GM23338 (cell line): ENCODE results near the gene TMEM74B. TPM values are rescaled to one million over a fixed set of nuclear protein-coding genes. Genes with fewer than 3 reads are reported as not detected.

ENCODE experiments used
- ATAC-seq: fragments of 200-7000 bp; cut with Tn5 transposase; 3 replicates; pipeline ENCODE4 v1.9.1; 2020
- DNase-seq: peaks from one replicate; pipeline ENCODE4 v3.0.0-alpha.2; 2015; ENCODE audit warnings: low spot score
- H2AFZ ChIP-seq: fragments of 200-600 bp; sonication (generic); 2 replicates; pipeline ENCODE4 v1.8.0; 2016; ENCODE audit warnings: antibody characterized with exemption, mild to moderate bottlenecking, moderate library complexity
- H3F3A ChIP-seq: fragments of 200-600 bp; sonication (generic); replicated peaks from 2 replicates; pipeline ENCODE4 v1.8.0; 2017; ENCODE audit warnings: antibody characterized with exemption, mixed run types, low read depth
- H3K27ac ChIP-seq: fragments of 200-600 bp; sonication (generic); 2 replicates; pipeline ENCODE4 v1.6.1; 2016; ENCODE audit warnings: low read depth
- H3K27me3 ChIP-seq: fragments of 200-600 bp; sonication (generic); 2 replicates; pipeline ENCODE4 v1.8.0; 2016; ENCODE audit warnings: mild to moderate bottlenecking, mixed run types, moderate library complexity; ENCODE audit not compliant: insufficient read depth
- H3K36me3 ChIP-seq: fragments of 200-600 bp; sonication (generic); 2 replicates; pipeline ENCODE4 v1.8.0; 2016; ENCODE audit warnings: mild to moderate bottlenecking; ENCODE audit not compliant: insufficient read depth
- H3K4me1 ChIP-seq: fragments of 200-600 bp; sonication (generic); 2 replicates; pipeline ENCODE4 v1.8.0; 2016; ENCODE audit warnings: mild to moderate bottlenecking, moderate library complexity; ENCODE audit not compliant: insufficient read depth
- H3K4me2 ChIP-seq: fragments of 200-600 bp; sonication (generic); 2 replicates; pipeline ENCODE4 v1.7.1; 2017; ENCODE audit warnings: mixed run types
- H3K4me3 ChIP-seq: fragments of 200-600 bp; sonication (generic); 2 replicates; pipeline ENCODE4 v1.6.1; 2016; ENCODE audit warnings: mixed run types
- H3K79me2 ChIP-seq: fragments of 200-600 bp; sonication (generic); replicated peaks from 2 replicates; pipeline ENCODE4 v1.8.0; 2017; ENCODE audit warnings: mild to moderate bottlenecking; ENCODE audit not compliant: insufficient read depth
- H3K9me2 ChIP-seq: fragments of 200-600 bp; sonication (generic); 2 replicates; pipeline ENCODE4 v1.8.0; 2017; ENCODE audit not compliant: insufficient read depth
- H4K20me1 ChIP-seq: fragments of 200-600 bp; sonication (generic); replicated peaks from 2 replicates; pipeline ENCODE4 v1.8.0; 2017; ENCODE audit warnings: mild to moderate bottlenecking; ENCODE audit not compliant: insufficient read depth
- H3K27ac Mint-ChIP-seq: 2 replicates; pipeline ENCODE4 v1.8.0; 2020; ENCODE audit warnings: inconsistent platforms, mild to moderate bottlenecking, moderate library complexity, mixed read lengths
- H3K27me3 Mint-ChIP-seq: 3 replicates; pipeline ENCODE4 v1.8.0; 2022; ENCODE audit warnings: low read depth, mild to moderate bottlenecking, moderate library complexity, mixed read lengths, inconsistent platforms; ENCODE audit not compliant: insufficient read depth, poor library complexity
- H3K36me3 Mint-ChIP-seq: 3 replicates; pipeline ENCODE4 v1.8.0; 2021; ENCODE audit warnings: low read depth, mild to moderate bottlenecking, inconsistent platforms, moderate library complexity, mixed read lengths
- H3K4me1 Mint-ChIP-seq: 3 replicates; pipeline ENCODE4 v1.8.0; 2020; ENCODE audit warnings: mild to moderate bottlenecking, inconsistent platforms, mixed read lengths
- H3K4me3 Mint-ChIP-seq: 3 replicates; pipeline ENCODE4 v1.8.0; 2021; ENCODE audit warnings: moderate library complexity, mild to moderate bottlenecking, inconsistent platforms, mixed read lengths
- H3K9me3 Mint-ChIP-seq: 3 replicates; pipeline ENCODE4 v1.8.0; 2020; ENCODE audit warnings: moderate library complexity, mild to moderate bottlenecking, inconsistent platforms, mixed read lengths
- CREB1 ChIP-seq: fragments of 250-450 bp; sonication (Bioruptor Pico); IDR thresholded peaks from 2 replicates; pipeline ENCODE4 v1.5.0; 2020; ENCODE audit warnings: low read depth, mild to moderate bottlenecking, moderate library complexity
- CTCF ChIP-seq, 2 experiments: fragments of 200-600 bp in 1 of 2; sonication (generic) in 1 of 2; conservative IDR thresholded peaks; 2 replicates each; pipeline versions ENCODE4 v1.5.1 to v1.6.1; 2016 to 2017; ENCODE audit warnings: antibody characterized with exemption in 2 of 2, low read depth in 2 of 2, mild to moderate bottlenecking in 2 of 2, moderate library complexity in 1 of 2
- ETS1 ChIP-seq: IDR thresholded peaks from 2 replicates; pipeline ENCODE4 v1.6.1; 2016; ENCODE audit warnings: antibody characterized with exemption
- EZH2 ChIP-seq: fragments of 200-600 bp; sonication (generic); IDR thresholded peaks from one replicate; pipeline ENCODE4 v1.8.0; 2017; ENCODE audit warnings: antibody characterized with exemption, mild to moderate bottlenecking, low read depth; ENCODE audit not compliant: unreplicated experiment
- EZH2phosphoT487 ChIP-seq: fragments of 200-600 bp; sonication (generic); IDR thresholded peaks from one replicate; pipeline ENCODE4 v1.8.1; 2018; ENCODE audit warnings: antibody characterized with exemption; ENCODE audit not compliant: unreplicated experiment
- JUNB ChIP-seq: IDR thresholded peaks from one replicate; pipeline ENCODE4 v1.6.1; 2016; ENCODE audit warnings: antibody characterized with exemption; ENCODE audit not compliant: unreplicated experiment
- NANOG ChIP-seq: IDR thresholded peaks from 2 replicates; pipeline ENCODE4 v1.6.1; 2016; ENCODE audit warnings: antibody characterized with exemption, borderline replicate concordance
- POLR2AphosphoS5 ChIP-seq: IDR thresholded peaks from 2 replicates; pipeline ENCODE4 v1.6.1; 2016; ENCODE audit warnings: antibody characterized with exemption, low read depth
- STAT1 ChIP-seq: IDR thresholded peaks from one replicate; pipeline ENCODE4 v1.6.1; 2016; ENCODE audit warnings: antibody characterized with exemption; ENCODE audit not compliant: unreplicated experiment
- ZNF114 ChIP-seq: fragments of 250-450 bp; sonication (Bioruptor Pico); IDR thresholded peaks from 2 replicates; pipeline ENCODE4 v1.5.0; 2020; ENCODE audit warnings: mild to moderate bottlenecking, moderate library complexity
- ZNF331 ChIP-seq: fragments of 250-450 bp; sonication (Bioruptor Pico); IDR thresholded peaks from 2 replicates; pipeline ENCODE4 v1.5.0; 2020; ENCODE audit warnings: low read depth, mild to moderate bottlenecking, moderate library complexity
- polyA plus RNA-seq: library from polyadenylated mRNA; unstranded; fragments of >200 nt; fragmentation: Nextera tagmentation; extraction: Ambion mirVana; gene quantifications from 2 replicates; pipeline ENCODE4 v1.2.1, GENCODE V29; 2016
- total RNA-seq: library from RNA; depleted of rRNA; stranded (reverse); fragments of >200 nt; shearing (Covaris generic); gene quantifications from 2 replicates; pipeline ENCODE4 v1.2.3, GENCODE V29; 2014
- TF ChIP-seq, protein P1 (sequence below): fragments of 250-450 bp; sonication (Bioruptor Pico); IDR thresholded peaks from 2 replicates; pipeline ENCODE4 v1.5.0; 2020; ENCODE audit warnings: mild to moderate bottlenecking, moderate library complexity
- TF ChIP-seq, protein P2 (sequence below): IDR thresholded peaks from one replicate; pipeline ENCODE4 v1.6.1; 2018; ENCODE audit warnings: antibody characterized with exemption; ENCODE audit not compliant: unreplicated experiment

The TMEM74B gene
- total and polyA plus RNA-seq, 2 experiments from 2014 or later: 1.0 to 4.8 TPM

- no peak overlapping the region for H3K4me2 ChIP-seq
- no peaks in the 10 kb centered on the region for H3K9me2 ChIP-seq
- no peaks in the 10 kb centered on the region for H3K79me2 ChIP-seq
- H2AFZ ChIP-seq: no peak overlapping the region
- peaks cover 13% of the 10 kb centered on the region for H3K27me3 ChIP-seq
- peaks cover 9% of the 10 kb centered on the region; the same call in 1 of the 2 replicates for H3K4me1 ChIP-seq
- Mint-ChIP-seq H3K27me3 (peaks cover 14% of the 10 kb centered on the region), H3K4me1 (peaks cover 18% of the 10 kb centered on the region), H3K9me3 (no peaks in the 10 kb centered on the region), H3K4me3 (no peak overlapping the region), H3K27ac (no peak overlapping the region), H3K36me3 (peaks cover 2% of the 10 kb centered on the region; the same call in 1 of the 3 replicates)
- TF ChIP-seq EZH2 (no peak), POLR2AphosphoS5 (no peak), CREB1 (no peak), ETS1 (no peak), JUNB (no peak), ZNF331 (CRISPR knock-in tag) (no peak), NANOG (no peak), ZNF114 (CRISPR knock-in tag) (no peak), EZH2phosphoT487 (no peak), CTCF (conservative IDR thresholded peaks at IDR 0.05; ENCODE audit: low read depth in 2 of 2) (no peak), STAT1 (no peak)
- TF ChIP-seq, protein P1, sequence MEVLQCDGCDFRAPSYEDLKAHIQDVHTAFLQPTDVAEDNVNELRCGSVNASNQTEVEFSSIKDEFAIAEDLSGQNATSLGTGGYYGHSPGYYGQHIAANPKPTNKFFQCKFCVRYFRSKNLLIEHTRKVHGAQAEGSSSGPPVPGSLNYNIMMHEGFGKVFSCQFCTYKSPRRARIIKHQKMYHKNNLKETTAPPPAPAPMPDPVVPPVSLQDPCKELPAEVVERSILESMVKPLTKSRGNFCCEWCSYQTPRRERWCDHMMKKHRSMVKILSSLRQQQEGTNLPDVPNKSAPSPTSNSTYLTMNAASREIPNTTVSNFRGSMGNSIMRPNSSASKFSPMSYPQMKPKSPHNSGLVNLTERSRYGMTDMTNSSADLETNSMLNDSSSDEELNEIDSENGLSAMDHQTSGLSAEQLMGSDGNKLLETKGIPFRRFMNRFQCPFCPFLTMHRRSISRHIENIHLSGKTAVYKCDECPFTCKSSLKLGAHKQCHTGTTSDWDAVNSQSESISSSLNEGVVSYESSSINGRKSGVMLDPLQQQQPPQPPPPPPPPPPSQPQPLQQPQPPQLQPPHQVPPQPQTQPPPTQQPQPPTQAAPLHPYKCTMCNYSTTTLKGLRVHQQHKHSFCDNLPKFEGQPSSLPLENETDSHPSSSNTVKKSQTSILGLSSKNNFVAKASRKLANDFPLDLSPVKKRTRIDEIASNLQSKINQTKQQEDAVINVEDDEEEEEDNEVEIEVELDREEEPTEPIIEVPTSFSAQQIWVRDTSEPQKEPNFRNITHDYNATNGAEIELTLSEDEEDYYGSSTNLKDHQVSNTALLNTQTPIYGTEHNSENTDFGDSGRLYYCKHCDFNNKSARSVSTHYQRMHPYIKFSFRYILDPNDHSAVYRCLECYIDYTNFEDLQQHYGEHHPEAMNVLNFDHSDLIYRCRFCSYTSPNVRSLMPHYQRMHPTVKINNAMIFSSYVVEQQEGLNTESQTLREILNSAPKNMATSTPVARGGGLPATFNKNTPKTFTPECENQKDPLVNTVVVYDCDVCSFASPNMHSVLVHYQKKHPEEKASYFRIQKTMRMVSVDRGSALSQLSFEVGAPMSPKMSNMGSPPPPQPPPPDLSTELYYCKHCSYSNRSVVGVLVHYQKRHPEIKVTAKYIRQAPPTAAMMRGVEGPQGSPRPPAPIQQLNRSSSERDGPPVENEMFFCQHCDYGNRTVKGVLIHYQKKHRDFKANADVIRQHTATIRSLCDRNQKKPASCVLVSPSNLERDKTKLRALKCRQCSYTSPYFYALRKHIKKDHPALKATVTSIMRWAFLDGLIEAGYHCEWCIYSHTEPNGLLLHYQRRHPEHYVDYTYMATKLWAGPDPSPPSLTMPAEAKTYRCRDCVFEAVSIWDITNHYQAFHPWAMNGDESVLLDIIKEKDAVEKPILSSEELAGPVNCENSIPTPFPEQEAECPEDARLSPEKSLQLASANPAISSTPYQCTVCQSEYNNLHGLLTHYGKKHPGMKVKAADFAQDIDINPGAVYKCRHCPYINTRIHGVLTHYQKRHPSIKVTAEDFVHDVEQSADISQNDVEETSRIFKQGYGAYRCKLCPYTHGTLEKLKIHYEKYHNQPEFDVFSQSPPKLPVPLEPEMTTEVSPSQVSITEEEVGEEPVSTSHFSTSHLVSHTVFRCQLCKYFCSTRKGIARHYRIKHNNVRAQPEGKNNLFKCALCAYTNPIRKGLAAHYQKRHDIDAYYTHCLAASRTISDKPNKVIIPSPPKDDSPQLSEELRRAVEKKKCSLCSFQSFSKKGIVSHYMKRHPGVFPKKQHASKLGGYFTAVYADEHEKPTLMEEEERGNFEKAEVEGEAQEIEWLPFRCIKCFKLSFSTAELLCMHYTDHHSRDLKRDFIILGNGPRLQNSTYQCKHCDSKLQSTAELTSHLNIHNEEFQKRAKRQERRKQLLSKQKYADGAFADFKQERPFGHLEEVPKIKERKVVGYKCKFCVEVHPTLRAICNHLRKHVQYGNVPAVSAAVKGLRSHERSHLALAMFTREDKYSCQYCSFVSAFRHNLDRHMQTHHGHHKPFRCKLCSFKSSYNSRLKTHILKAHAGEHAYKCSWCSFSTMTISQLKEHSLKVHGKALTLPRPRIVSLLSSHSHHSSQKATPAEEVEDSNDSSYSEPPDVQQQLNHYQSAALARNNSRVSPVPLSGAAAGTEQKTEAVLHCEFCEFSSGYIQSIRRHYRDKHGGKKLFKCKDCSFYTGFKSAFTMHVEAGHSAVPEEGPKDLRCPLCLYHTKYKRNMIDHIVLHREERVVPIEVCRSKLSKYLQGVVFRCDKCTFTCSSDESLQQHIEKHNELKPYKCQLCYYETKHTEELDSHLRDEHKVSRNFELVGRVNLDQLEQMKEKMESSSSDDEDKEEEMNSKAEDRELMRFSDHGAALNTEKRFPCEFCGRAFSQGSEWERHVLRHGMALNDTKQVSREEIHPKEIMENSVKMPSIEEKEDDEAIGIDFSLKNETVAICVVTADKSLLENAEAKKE (CRISPR knock-in tag): no peak
- TF ChIP-seq, protein P2, sequence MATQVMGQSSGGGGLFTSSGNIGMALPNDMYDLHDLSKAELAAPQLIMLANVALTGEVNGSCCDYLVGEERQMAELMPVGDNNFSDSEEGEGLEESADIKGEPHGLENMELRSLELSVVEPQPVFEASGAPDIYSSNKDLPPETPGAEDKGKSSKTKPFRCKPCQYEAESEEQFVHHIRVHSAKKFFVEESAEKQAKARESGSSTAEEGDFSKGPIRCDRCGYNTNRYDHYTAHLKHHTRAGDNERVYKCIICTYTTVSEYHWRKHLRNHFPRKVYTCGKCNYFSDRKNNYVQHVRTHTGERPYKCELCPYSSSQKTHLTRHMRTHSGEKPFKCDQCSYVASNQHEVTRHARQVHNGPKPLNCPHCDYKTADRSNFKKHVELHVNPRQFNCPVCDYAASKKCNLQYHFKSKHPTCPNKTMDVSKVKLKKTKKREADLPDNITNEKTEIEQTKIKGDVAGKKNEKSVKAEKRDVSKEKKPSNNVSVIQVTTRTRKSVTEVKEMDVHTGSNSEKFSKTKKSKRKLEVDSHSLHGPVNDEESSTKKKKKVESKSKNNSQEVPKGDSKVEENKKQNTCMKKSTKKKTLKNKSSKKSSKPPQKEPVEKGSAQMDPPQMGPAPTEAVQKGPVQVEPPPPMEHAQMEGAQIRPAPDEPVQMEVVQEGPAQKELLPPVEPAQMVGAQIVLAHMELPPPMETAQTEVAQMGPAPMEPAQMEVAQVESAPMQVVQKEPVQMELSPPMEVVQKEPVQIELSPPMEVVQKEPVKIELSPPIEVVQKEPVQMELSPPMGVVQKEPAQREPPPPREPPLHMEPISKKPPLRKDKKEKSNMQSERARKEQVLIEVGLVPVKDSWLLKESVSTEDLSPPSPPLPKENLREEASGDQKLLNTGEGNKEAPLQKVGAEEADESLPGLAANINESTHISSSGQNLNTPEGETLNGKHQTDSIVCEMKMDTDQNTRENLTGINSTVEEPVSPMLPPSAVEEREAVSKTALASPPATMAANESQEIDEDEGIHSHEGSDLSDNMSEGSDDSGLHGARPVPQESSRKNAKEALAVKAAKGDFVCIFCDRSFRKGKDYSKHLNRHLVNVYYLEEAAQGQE: no peak
- no peak for ATAC-seq
- H4K20me1 ChIP-seq: no peaks in the 10 kb centered on the region; the same call in 1 of the 2 replicates
- no peak overlapping the region for H3K27ac ChIP-seq
- no peaks in the 10 kb centered on the region for H3F3A ChIP-seq
- H3K36me3 ChIP-seq: no peaks in the 10 kb centered on the region
- DNase-seq: no peak
- H3K4me3 ChIP-seq: no peak overlapping the region
These were observed 6.2 kb downstream of the TMEM74B start for GRCh38 chr20:1178623-1179022.
